ENCODE data around the gene ANKS1B. TPM values are rescaled to one million over a fixed set of nuclear protein-coding genes. Genes with fewer than 3 reads are reported as not detected.

ANKS1B gene
- total RNA-seq, 1 donor from 2014 or later, result 8.2 TPM

DNA sequence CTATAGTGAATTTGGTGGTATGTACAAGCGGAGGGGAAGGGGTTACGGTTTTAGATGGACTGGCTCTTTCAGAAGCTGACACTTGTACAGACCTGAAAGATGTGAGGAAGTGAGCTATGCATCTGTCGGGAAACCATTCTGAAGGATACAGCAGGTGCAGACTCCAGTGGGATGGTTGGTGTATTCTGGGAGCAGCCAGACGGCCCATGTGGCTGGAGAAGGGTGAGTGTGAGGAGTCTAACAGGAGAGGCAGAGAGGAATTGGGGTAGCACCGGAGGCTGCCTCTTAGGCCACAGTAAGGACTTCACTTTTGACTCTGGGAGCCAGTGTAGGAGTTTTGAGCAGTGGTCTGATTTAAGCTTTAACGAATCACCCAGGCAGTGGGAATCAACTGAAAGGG is 1248.9 kb downstream of the ANKS1B start:
- H3K9me3 ChIP-seq, result no peaks in the 10 kb centered on the region
- no peak for DNase-seq (ENCODE audit: low spot score in 2 of 2)
- no peaks in the 10 kb centered on the region for H3K27me3 ChIP-seq
- intact Hi-C loops (cut with DNase I), result no loop called here
- H3K27ac ChIP-seq, result no peak overlapping the region
- no peak overlapping the region for H3K4me3 ChIP-seq
- no peaks in the 10 kb centered on the region for H3K4me1 ChIP-seq
- TF ChIP-seq, protein P1, sequence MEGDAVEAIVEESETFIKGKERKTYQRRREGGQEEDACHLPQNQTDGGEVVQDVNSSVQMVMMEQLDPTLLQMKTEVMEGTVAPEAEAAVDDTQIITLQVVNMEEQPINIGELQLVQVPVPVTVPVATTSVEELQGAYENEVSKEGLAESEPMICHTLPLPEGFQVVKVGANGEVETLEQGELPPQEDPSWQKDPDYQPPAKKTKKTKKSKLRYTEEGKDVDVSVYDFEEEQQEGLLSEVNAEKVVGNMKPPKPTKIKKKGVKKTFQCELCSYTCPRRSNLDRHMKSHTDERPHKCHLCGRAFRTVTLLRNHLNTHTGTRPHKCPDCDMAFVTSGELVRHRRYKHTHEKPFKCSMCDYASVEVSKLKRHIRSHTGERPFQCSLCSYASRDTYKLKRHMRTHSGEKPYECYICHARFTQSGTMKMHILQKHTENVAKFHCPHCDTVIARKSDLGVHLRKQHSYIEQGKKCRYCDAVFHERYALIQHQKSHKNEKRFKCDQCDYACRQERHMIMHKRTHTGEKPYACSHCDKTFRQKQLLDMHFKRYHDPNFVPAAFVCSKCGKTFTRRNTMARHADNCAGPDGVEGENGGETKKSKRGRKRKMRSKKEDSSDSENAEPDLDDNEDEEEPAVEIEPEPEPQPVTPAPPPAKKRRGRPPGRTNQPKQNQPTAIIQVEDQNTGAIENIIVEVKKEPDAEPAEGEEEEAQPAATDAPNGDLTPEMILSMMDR (IDR thresholded peaks at IDR 0.05), result no peak
- peaks cover 11 to 20% of the 10 kb centered on the region in 2 donors for H3K36me3 ChIP-seq

DNA sequence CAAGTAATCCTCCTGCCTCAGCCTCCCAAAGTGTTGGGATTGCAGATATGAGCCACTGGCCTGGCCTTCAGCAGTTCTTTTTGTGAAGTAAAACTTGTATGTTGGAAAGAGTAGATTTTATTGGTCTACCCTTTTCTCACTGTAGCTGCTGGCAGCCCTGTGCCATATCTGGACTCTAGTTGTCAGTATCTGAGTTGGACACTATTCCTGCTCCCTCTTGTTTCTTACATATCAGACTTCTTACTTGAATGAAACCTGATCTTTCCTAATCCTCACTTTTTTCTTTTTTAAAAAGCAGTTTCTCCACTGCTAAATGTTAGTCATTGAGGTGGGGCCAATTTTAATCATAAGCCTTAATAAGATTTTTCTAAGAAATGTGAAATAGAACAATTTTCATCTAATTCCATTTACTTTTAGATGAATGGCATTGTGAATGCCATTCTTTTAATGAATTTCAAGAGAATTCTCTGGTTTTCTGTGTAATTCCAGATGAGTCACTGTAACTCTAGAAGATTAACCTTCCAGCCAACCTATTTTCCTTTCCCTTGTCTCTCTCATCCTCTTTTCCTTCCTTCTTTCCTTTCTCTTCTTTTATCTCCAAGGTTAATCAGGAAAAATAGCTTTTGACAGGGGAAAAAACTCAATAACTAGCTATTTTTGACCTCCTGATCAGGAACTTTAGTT is 1250.9 kb downstream of the ANKS1B start:
- Histone ChIP-seq H3K4me1 (no peaks in the 10 kb centered on the region), H3K4me3 (no peak overlapping the region), H3K36me3 (peaks cover 17 to 36% of the 10 kb centered on the region in 2 donors), H3K27me3 (no peaks in the 10 kb centered on the region), H3K9me3 (no peaks in the 10 kb centered on the region), H3K27ac (no peak overlapping the region)
- intact Hi-C loops (cut with DNase I), result no loop called here
- TF ChIP-seq, protein P1 (IDR thresholded peaks at IDR 0.05), result no peak
- no peak for DNase-seq (ENCODE audit: low spot score in 2 of 2)

GRCh38 chr12:98730412-98730811 is 1254.3 kb downstream of the ANKS1B start:
- Histone ChIP-seq H3K9me3 (no peaks in the 10 kb centered on the region), H3K27me3 (no peaks in the 10 kb centered on the region), H3K27ac (no peak overlapping the region), H3K36me3 (peaks cover 33 to 63% of the 10 kb centered on the region in 2 donors), H3K4me1 (no peaks in the 10 kb centered on the region), H3K4me3 (no peak overlapping the region)
- DNase-seq (ENCODE audit: low spot score in 2 of 2), result no peak
- intact Hi-C loops (cut with DNase I), result no loop called here
- TF ChIP-seq, protein P1 (IDR thresholded peaks at IDR 0.05), result no peak

DNA sequence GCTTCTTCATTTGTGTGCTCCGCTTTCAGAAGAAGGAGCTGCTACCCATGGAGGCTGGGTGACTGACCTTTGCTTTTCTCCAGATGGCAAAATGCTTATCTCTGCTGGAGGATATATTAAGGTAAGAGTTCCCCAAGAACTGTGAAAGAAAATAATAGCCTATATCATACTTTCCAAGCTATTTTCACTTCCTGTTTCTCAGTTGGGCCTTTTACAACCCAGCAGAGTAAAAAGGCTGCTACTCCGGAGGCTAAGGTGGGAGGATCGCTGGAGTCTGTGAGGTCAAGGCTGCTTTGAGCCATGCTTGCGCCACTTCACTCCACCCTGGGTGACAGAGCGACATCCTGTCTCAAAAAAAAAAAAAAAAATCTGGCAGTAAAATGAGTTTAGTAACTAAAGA is 1257.5 kb downstream of the ANKS1B start:
- no peaks in the 10 kb centered on the region for H3K9me3 ChIP-seq
- TF ChIP-seq, protein P1 (IDR thresholded peaks at IDR 0.05), result no peak
- intact Hi-C loops (cut with DNase I), result loop anchor here (10.0 kb wide), 1 partner anchor 268 kb away; no protein-coding TSS in a partner anchor
- H3K4me1 ChIP-seq, result no peaks in the 10 kb centered on the region
- H3K27me3 ChIP-seq, result no peaks in the 10 kb centered on the region
- no peak for DNase-seq (ENCODE audit: low spot score in 2 of 2)
- H3K4me3 ChIP-seq, result no peak overlapping the region
- no peak overlapping the region for H3K27ac ChIP-seq
- peaks cover 35 to 71% of the 10 kb centered on the region in 2 donors for H3K36me3 ChIP-seq

DNA sequence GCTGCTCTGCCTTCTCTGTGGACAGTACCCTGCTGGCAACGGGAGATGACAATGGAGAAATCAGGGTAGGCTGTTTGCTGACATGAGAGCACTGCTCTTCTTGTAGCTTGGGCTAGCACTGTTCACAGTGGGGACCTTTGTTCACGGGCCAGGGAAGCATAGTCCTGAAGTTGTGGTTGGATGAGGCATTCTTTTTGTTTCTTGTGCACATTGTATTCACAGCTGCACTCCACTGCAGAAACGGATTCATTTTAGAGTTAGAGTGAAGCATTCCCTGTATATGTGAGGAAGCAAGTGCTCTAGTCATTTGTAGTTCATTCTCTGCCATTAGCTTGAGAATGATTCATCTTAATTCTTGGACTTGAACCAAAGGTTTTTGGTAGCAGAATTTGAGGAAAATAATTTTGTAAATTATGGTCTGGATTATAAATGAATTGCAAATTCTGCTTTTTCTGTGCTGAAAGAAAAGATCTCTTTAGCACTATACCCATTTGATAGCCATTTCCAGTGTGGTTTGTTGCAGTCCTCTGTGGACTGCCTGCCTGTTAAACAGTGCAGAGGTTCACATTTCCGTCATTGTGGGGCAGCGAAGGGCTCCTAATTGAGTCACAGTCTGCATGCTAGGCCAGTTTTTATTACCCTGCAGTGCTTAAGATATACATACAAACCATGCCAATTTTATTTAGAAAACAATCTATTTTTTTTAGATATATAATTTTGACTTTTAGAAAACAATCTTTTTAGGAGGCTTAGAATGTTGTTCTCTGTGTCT is 1259.1 kb downstream of the ANKS1B start:
- Histone ChIP-seq H3K27me3 (no peaks in the 10 kb centered on the region), H3K4me1 (no peaks in the 10 kb centered on the region), H3K9me3 (no peaks in the 10 kb centered on the region), H3K27ac (no peak overlapping the region), H3K36me3 (peaks cover 32 to 63% of the 10 kb centered on the region in 2 donors), H3K4me3 (no peak overlapping the region)
- no peak for DNase-seq (ENCODE audit: low spot score in 2 of 2)
- TF ChIP-seq, protein P1 (IDR thresholded peaks at IDR 0.05), result peak in 2 of 3 experiments; percentile 25 to 30
- intact Hi-C loops (cut with DNase I), result loop anchor here (10.0 kb wide), 1 partner anchor 269 kb away; no protein-coding TSS in a partner anchor
